GM12873 (cell line): ENCODE results near the gene CFAP126.

Experiments
- CTCF ChIP-seq: IDR thresholded peaks from 2 replicates; pipeline ENCODE4 v1.5.1; 2012; ENCODE audit warnings: low read depth, mild to moderate bottlenecking, moderate library complexity, low read length, control low read depth; ENCODE audit not compliant: insufficient read depth; ENCODE audit errors: missing control alignments

Gene CFAP126

GRCh38 chr1:161379071-161379470, 11.4 kb upstream of the CFAP126 start:
- TF ChIP-seq CTCF: no peak

GRCh38 chr1:161378014-161378413, 10.3 kb upstream of the CFAP126 start:
- no peak for TF ChIP-seq CTCF

- TF ChIP-seq CTCF: peak; percentile 28
Observed at GRCh38 chr1:161374373-161374772, 6.7 kb upstream of the CFAP126 start.

- no peak for TF ChIP-seq CTCF
Observed at GRCh38 chr1:161373442-161373841, 5.8 kb upstream of the CFAP126 start.

GRCh38 chr1:161365207-161365606, 2.5 kb downstream of the CFAP126 start:
- no peak for TF ChIP-seq CTCF

- TF ChIP-seq CTCF: no peak
Observed at GRCh38 chr1:161364332-161364731, 3.3 kb downstream of the CFAP126 start.

- no peak for TF ChIP-seq CTCF
Observed at GRCh38 chr1:161359291-161359690, 8.4 kb downstream of the CFAP126 start.

GRCh38 chr1:161357073-161357472, 10.6 kb downstream of the CFAP126 start:
- no peak for TF ChIP-seq CTCF
